ENCODE results near the gene ACTR10. TPM values are rescaled to one million over a fixed set of nuclear protein-coding genes. Genes with fewer than 3 reads are reported as not detected.

ACTR10 gene
- total RNA-seq, 4 donors from 2014 or later: 57.4 to 203 (median 78.8) TPM

Small RNAs within 50 kb of the gene (small RNA-seq; reads per million reads assigned to genes)
- gene RN7SL598P: not detected

Other genes with a start within 250 kb of the ACTR10 start
- gene ARMH4, start 47.9 kb upstream of the ACTR10 start, total RNA-seq: 10 to 100 TPM in 3 of 4 donors, 1 to 10 TPM in 1; 8.2 to 49.9 (median 11.2) TPM
- 100 to 1,000 TPM in 2 of 4 donors, 10 to 100 TPM in 2; 61.2 to 204 (median 114) TPM for gene PSMA3, start 44.7 kb downstream of the ACTR10 start, total RNA-seq
- gene ARID4A, start 98.4 kb downstream of the ACTR10 start, total RNA-seq: 10 to 100 TPM in 2 of 4 donors, 1 to 10 TPM in 2; 8.2 to 37.5 (median 21.0) TPM
- 10 to 100 TPM in 1 of 4 donors, not detected in 3; 18.7 TPM for gene TOMM20L, start 195.8 kb downstream of the ACTR10 start, total RNA-seq
- gene TIMM9, start 227.4 kb downstream of the ACTR10 start, total RNA-seq: 10 to 100 TPM in 3 of 4 donors, 1 to 10 TPM in 1; 4.9 to 48.9 (median 30.4) TPM
- gene KIAA0586, start 227.6 kb downstream of the ACTR10 start, total RNA-seq: 10 to 100 TPM in 3 of 4 donors, 1 to 10 TPM in 1; 3.6 to 37.5 (median 15.0) TPM